Measurements from ENCODE around the gene SPIN2A. TPM values are rescaled to one million over a fixed set of nuclear protein-coding genes. Genes with fewer than 3 reads are reported as not detected.
"Not testable (repeated sequence)": the region's sequence is repeated elsewhere in the genome, so short reads cannot be mapped to it uniquely, and the experiment has no call there.

The SPIN2A gene
- total RNA-seq, 1 experiment from 2014 or later: 2.5 TPM

DNA sequence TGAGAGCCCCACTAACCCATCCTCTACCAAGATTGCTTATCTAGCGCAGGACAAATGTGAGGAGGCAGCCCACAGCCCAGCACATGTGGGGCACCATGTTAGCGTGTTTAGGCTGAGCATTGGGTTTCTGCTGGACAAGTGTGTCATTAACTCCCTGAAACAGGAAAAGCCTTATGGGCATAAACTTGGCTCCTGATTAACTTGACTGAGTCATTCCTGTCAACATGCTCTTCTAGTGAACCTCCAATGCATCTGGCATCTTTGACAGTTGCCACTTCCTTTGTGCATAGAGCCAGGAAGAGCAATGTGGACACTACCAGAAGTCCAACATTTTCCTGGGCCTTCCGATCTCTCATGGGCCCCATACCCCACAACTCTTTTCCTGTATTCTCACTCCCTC lies 2.5 kb downstream of the SPIN2A start:
- Histone ChIP-seq H3F3A (ENCODE audit: insufficient read depth, low read depth) (no peaks in the 10 kb centered on the region), H2AFZ (no peak overlapping the region), H3K27ac (no peak overlapping the region), H3K79me2 (ENCODE audit: low read depth) (no peaks in the 10 kb centered on the region), H3K27me3 (ENCODE audit: insufficient read depth, low read depth) (no peaks in the 10 kb centered on the region), H3K9me2 (ENCODE audit: insufficient read depth) (no peaks in the 10 kb centered on the region), H3K9me3 (ENCODE audit: insufficient read depth, low read depth) (no peaks in the 10 kb centered on the region), H3K4me2 (no peak overlapping the region), H4K20me1 (ENCODE audit: insufficient read depth) (no peaks in the 10 kb centered on the region), H3K36me3 (ENCODE audit: low read depth) (no peaks in the 10 kb centered on the region), H3K4me1 (replicated peaks; ENCODE audit: insufficient read depth) (no peaks in the 10 kb centered on the region), H3K4me3 (no peak overlapping the region)
- intact Hi-C loops (cut with micrococcal nuclease; ENCODE audit: unreplicated experiment): no loop called here
- TF ChIP-seq, protein P1, sequence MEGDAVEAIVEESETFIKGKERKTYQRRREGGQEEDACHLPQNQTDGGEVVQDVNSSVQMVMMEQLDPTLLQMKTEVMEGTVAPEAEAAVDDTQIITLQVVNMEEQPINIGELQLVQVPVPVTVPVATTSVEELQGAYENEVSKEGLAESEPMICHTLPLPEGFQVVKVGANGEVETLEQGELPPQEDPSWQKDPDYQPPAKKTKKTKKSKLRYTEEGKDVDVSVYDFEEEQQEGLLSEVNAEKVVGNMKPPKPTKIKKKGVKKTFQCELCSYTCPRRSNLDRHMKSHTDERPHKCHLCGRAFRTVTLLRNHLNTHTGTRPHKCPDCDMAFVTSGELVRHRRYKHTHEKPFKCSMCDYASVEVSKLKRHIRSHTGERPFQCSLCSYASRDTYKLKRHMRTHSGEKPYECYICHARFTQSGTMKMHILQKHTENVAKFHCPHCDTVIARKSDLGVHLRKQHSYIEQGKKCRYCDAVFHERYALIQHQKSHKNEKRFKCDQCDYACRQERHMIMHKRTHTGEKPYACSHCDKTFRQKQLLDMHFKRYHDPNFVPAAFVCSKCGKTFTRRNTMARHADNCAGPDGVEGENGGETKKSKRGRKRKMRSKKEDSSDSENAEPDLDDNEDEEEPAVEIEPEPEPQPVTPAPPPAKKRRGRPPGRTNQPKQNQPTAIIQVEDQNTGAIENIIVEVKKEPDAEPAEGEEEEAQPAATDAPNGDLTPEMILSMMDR (conservative IDR thresholded peaks at IDR 0.05): no peak
- TF ChIP-seq EZH2 (IDR thresholded peaks at IDR 0.05; ENCODE audit: low read depth): no peak
- DNase-seq: no peak
- no TSS peak for BruUV-seq (replicated peaks)
- ChIA-PET POLR2A (ENCODE audit: unreplicated experiment) (no interaction called here), CTCF (no interaction called here)

DNA sequence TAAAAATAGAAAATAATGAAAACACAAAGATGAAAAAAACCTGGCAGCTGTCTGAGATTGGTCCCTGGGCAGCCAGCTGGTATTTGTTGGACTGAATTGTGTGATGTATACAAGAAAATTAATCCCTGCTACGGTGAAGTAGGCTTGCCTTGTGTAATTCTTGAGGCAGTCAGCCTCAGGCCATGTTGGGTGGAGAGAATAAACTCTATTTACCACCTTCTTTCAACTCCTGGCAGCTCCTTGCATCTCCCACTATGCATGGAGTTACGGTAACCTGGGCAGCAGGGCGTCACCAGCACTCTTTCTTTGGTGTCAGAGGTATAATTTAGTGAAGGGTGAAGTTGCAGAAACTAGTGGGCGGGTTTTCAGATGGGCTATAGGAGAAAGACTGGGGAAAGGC lies 3.5 kb downstream of the SPIN2A start:
- CTCF ChIA-PET: no interaction called here

DNA sequence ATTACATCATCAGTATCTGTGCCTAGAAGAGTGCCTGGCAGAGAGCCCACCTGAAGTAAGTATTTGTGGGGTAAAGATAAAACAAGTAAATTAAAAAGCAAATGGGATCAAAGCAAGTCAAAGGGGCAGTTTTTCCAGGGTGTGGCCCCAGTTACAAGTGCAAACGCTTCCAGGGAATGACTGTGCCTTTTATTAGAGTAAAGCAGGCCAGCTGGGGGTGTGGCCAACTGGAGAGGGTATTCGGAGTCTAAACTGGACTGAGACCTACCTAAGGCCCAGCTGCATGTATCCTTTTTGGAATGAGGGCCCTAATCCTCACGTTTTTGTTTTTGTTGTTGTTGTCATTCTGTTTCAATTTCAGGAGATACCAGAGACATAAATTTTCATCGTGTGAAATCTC lies 3.9 kb downstream of the SPIN2A start:
- DNase-seq; intact Hi-C loops (cut with micrococcal nuclease; ENCODE audit: unreplicated experiment); H3K27me3 ChIP-seq (ENCODE audit: insufficient read depth, low read depth); CTCF ChIA-PET; H3K9me2 ChIP-seq (ENCODE audit: insufficient read depth); H3K4me3 ChIP-seq; H3K36me3 ChIP-seq (ENCODE audit: low read depth); H2AFZ ChIP-seq; BruUV-seq (replicated peaks); H4K20me1 ChIP-seq (ENCODE audit: insufficient read depth); H3K4me1 ChIP-seq (replicated peaks; ENCODE audit: insufficient read depth); H3K79me2 ChIP-seq (ENCODE audit: low read depth); H3K4me2 ChIP-seq; H3F3A ChIP-seq (ENCODE audit: insufficient read depth, low read depth); H3K27ac ChIP-seq; H3K9me3 ChIP-seq (ENCODE audit: insufficient read depth, low read depth); POLR2A ChIA-PET (ENCODE audit: unreplicated experiment): not testable (repeated sequence)

More for the DNA sequence above, 3.5 kb downstream of the SPIN2A start:
- Histone ChIP-seq H2AFZ (no peak overlapping the region), H4K20me1 (ENCODE audit: insufficient read depth) (no peaks in the 10 kb centered on the region), H3F3A (ENCODE audit: insufficient read depth, low read depth) (no peaks in the 10 kb centered on the region), H3K4me2 (no peak overlapping the region), H3K9me3 (ENCODE audit: insufficient read depth, low read depth) (no peaks in the 10 kb centered on the region), H3K4me1 (replicated peaks; ENCODE audit: insufficient read depth) (no peaks in the 10 kb centered on the region), H3K79me2 (ENCODE audit: low read depth) (no peaks in the 10 kb centered on the region), H3K4me3 (no peak overlapping the region), H3K9me2 (ENCODE audit: insufficient read depth) (no peaks in the 10 kb centered on the region), H3K36me3 (ENCODE audit: low read depth) (no peaks in the 10 kb centered on the region), H3K27me3 (ENCODE audit: insufficient read depth, low read depth) (no peaks in the 10 kb centered on the region), H3K27ac (no peak overlapping the region)
- no TSS peak for BruUV-seq (replicated peaks)
- TF ChIP-seq EZH2 (IDR thresholded peaks at IDR 0.05; ENCODE audit: low read depth): no peak
- TF ChIP-seq, protein P1 (conservative IDR thresholded peaks at IDR 0.05): no peak
- no peak for DNase-seq
- intact Hi-C loops (cut with micrococcal nuclease; ENCODE audit: unreplicated experiment): no loop called here
- POLR2A ChIA-PET (ENCODE audit: unreplicated experiment): no interaction called here

DNA sequence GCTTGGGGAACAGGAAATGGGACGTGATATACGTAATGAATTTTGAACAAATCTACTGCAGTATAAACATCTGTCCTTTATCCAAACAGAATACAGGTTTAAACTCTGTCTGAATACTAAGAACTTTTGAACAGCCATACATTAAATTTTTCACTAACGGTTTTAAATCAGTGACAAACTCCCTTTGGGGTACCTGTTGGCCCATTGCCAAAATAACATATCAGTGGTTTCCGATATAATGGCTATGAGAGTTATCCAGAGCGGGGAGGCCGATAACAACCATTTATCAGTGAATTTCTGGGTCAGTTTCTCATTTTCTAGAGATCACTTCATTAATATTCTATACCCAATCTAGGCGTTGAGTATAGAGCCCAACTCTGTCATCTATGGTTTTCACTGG lies 5.2 kb downstream of the SPIN2A start:
- BruUV-seq (replicated peaks): no TSS peak

More for the DNA sequence above, 5.2 kb downstream of the SPIN2A start:
- H3K9me2 ChIP-seq (ENCODE audit: insufficient read depth): no peaks in the 10 kb centered on the region
- H3K36me3 ChIP-seq (ENCODE audit: low read depth): no peaks in the 10 kb centered on the region
- H3K9me3 ChIP-seq (ENCODE audit: insufficient read depth, low read depth): no peaks in the 10 kb centered on the region
- CTCF ChIA-PET: no interaction called here
- POLR2A ChIA-PET (ENCODE audit: unreplicated experiment): no interaction called here
- no peaks in the 10 kb centered on the region for H3K27me3 ChIP-seq (ENCODE audit: insufficient read depth, low read depth)
- H3K4me1 ChIP-seq (replicated peaks; ENCODE audit: insufficient read depth): no peaks in the 10 kb centered on the region
- H3K27ac ChIP-seq: no peak overlapping the region
- intact Hi-C loops (cut with micrococcal nuclease; ENCODE audit: unreplicated experiment): no loop called here
- H3K4me2 ChIP-seq: no peak overlapping the region
- TF ChIP-seq EZH2 (IDR thresholded peaks at IDR 0.05; ENCODE audit: low read depth): no peak
- TF ChIP-seq, protein P1 (conservative IDR thresholded peaks at IDR 0.05): no peak
- no peak overlapping the region for H3K4me3 ChIP-seq
- no peaks in the 10 kb centered on the region for H3K79me2 ChIP-seq (ENCODE audit: low read depth)
- H4K20me1 ChIP-seq (ENCODE audit: insufficient read depth): no peaks in the 10 kb centered on the region
- H3F3A ChIP-seq (ENCODE audit: insufficient read depth, low read depth): no peaks in the 10 kb centered on the region
- no peak overlapping the region for H2AFZ ChIP-seq
- no peak for DNase-seq

Data from PC-9 (cell line).